GM21515 (cell line): ENCODE data around the gene SLC33A1.
A peak's percentile ranks its signal among the peaks of the same experiment; 100 is the strongest.
"Not testable (repeated sequence)": the region's sequence is repeated elsewhere in the genome, so short reads cannot be mapped to it uniquely, and the experiment has no call there.

ENCODE experiments used
- ATAC-seq: cut with Tn5 transposase; IDR thresholded peaks from one replicate; pipeline ENCODE4 v1.9.1; 2021; ENCODE audit not compliant: unreplicated experiment

Gene SLC33A1

GRCh38 chr3:155862290-155862982 lies 8.2 kb upstream of the SLC33A1 start:
- ATAC-seq: not testable (repeated sequence)

GRCh38 chr3:155861476-155862183 lies 7.4 kb upstream of the SLC33A1 start:
- ATAC-seq: no peak

GRCh38 chr3:155860424-155860823 lies 6.2 kb upstream of the SLC33A1 start:
- ATAC-seq: not testable (repeated sequence)

- ATAC-seq: peak; percentile 39
Observed at GRCh38 chr3:155859859-155860258, 5.6 kb upstream of the SLC33A1 start.

GRCh38 chr3:155853214-155854140 lies 750 bp downstream of the SLC33A1 start:
- peak; percentile 12 for ATAC-seq

- no peak for ATAC-seq
Observed at GRCh38 chr3:155852341-155852740, 1.9 kb downstream of the SLC33A1 start.

GRCh38 chr3:155849404-155849803 lies 4.8 kb downstream of the SLC33A1 start:
- not testable (repeated sequence) for ATAC-seq

- no peak for ATAC-seq
Observed at GRCh38 chr3:155847993-155848392, 6.2 kb downstream of the SLC33A1 start.

GRCh38 chr3:155846119-155846518 lies 8.1 kb downstream of the SLC33A1 start:
- ATAC-seq: no peak

GRCh38 chr3:155843569-155843968 lies 10.7 kb downstream of the SLC33A1 start:
- ATAC-seq: no peak

GRCh38 chr3:155835341-155836071 lies 18.7 kb downstream of the SLC33A1 start:
- ATAC-seq: no peak

GRCh38 chr3:155828490-155829098 lies 25.6 kb downstream of the SLC33A1 start:
- ATAC-seq: not testable (repeated sequence)

- no peak for ATAC-seq
Observed at GRCh38 chr3:155815030-155815545, 39.1 kb downstream of the SLC33A1 start.

GRCh38 chr3:155813224-155813623 lies 41.0 kb downstream of the SLC33A1 start:
- not testable (repeated sequence) for ATAC-seq

GRCh38 chr3:155809181-155809580 lies 45.0 kb downstream of the SLC33A1 start:
- ATAC-seq: no peak

- no peak for ATAC-seq
Observed at GRCh38 chr3:155807823-155808222, 46.4 kb downstream of the SLC33A1 start.

- ATAC-seq: peak; percentile 98
Observed at GRCh38 chr3:155805802-155806618, 48.2 kb downstream of the SLC33A1 start, which contains the start of gene C3orf33. TSS of gene C3orf33 (minus strand) at chr3:155806278. CDS start at chr3:155806252, 26 bp downstream.

GRCh38 chr3:155805204-155805801 lies 48.9 kb downstream of the SLC33A1 start:
- ATAC-seq: peak; percentile 4

- no peak for ATAC-seq
Observed at GRCh38 chr3:155804323-155804722, 49.9 kb downstream of the SLC33A1 start.
